Esophagus muscularis mucosa (tissue), 4 donors: ENCODE data around the gene MS4A15. TPM values are rescaled to one million over a fixed set of nuclear protein-coding genes. Genes with fewer than 3 reads are reported as not detected.

ENCODE experiments used
- DNase-seq: peaks from one replicate; pipeline ENCODE4 v3.0.0-alpha.2; 2017; ENCODE audit errors: extremely low spot score
- H3K27ac ChIP-seq, 4 donors: fragments of 200-600 bp; sonication (generic); replicated peaks in 1 of 4; 1 replicate in 3 of 4; 2 replicates in 1 of 4; pipeline ENCODE4 v1.5.1; 2016 to 2019; ENCODE audit warnings: mild to moderate bottlenecking in 1 of 4
- H3K27me3 ChIP-seq, 4 donors: fragments of 200-600 bp; sonication (generic); one replicate each; pipeline versions ENCODE4 v1.5.1 to v1.6.0; 2016 to 2019
- H3K36me3 ChIP-seq, 4 donors: fragments of 200-600 bp; sonication (generic); one replicate each; pipeline ENCODE4 v1.5.1; 2016 to 2019
- H3K4me1 ChIP-seq, 4 donors: fragments of 200-600 bp; sonication (generic); one replicate each; pipeline ENCODE4 v1.5.1; 2016 to 2019
- H3K4me3 ChIP-seq, 4 donors: fragments of 200-600 bp; sonication (generic); 1 replicate in 2 of 4; 2 replicates in 2 of 4; pipeline ENCODE4 v1.5.1; 2016 to 2019; ENCODE audit warnings: mild to moderate bottlenecking in 4 of 4, moderate library complexity in 1 of 4
- H3K9me3 ChIP-seq, 4 donors: fragments of 200-600 bp; sonication (generic); 1 replicate in 3 of 4; 2 replicates in 1 of 4; pipeline ENCODE4 v1.5.1; 2016 to 2019
- CTCF ChIP-seq, 3 experiments: fragments of 200-600 bp in 2 of 3; fragments of 450-650 bp in 1 of 3; sonication (generic) in 2 of 3; IDR thresholded peaks; one replicate each; pipeline ENCODE4 v1.5.1; 2017 to 2019; ENCODE audit warnings: antibody characterized with exemption in 3 of 3, mild to moderate bottlenecking in 2 of 3, moderate library complexity in 1 of 3
- EP300 ChIP-seq: sonication (generic); formaldehyde crosslinking; IDR thresholded peaks from one replicate; pipeline ENCODE4 v1.6.1; 2017; ENCODE audit warnings: antibody characterized with exemption
- POLR2A ChIP-seq: fragments of 450-650 bp; IDR thresholded peaks from one replicate; pipeline ENCODE4 v1.6.1; 2017; ENCODE audit warnings: antibody characterized with exemption, moderate library complexity, mild to moderate bottlenecking, low read depth
- POLR2AphosphoS5 ChIP-seq, 2 donors: sonication (generic); formaldehyde crosslinking; IDR thresholded peaks; one replicate each; pipeline ENCODE4 v1.6.1; 2017; ENCODE audit warnings: antibody characterized with exemption in 2 of 2
- WGBS: methylation state at CpG from one replicate; pipeline ENCODE4 v1.1.5; 2018; 5-methylcytosine and 5-hydroxymethylcytosine counted together
- intact Hi-C: fragments of 100-400 bp; cut with DNase I; formaldehyde crosslinking; loops from one replicate; pipeline ENCODE4 v1.15.1; 2023
- total RNA-seq, 4 donors: library from RNA; depleted of rRNA; stranded (reverse); fragments of >200 nt; gene quantifications; one replicate each; pipeline versions ENCODE4 v1.1.0 to v1.2.1, GENCODE V29; 2016

MS4A15 gene
- total RNA-seq, 4 donors from 2014 or later = 0.40 to 0.52 TPM; not detected in 2

- H3K27ac ChIP-seq = no peak overlapping the region
- TF ChIP-seq EP300 = no peak
- TF ChIP-seq POLR2A = no peak
- TF ChIP-seq CTCF (IDR thresholded peaks at IDR 0.05) = peak; percentile 86 to 95 (median 87)
- no peak for TF ChIP-seq POLR2AphosphoS5 (IDR thresholded peaks at IDR 0.05)
- H3K36me3 ChIP-seq = no peaks in the 10 kb centered on the region
- H3K4me3 ChIP-seq = no peak overlapping the region
- intact Hi-C loops = no loop called here
- peak; percentile 95 for DNase-seq
- H3K27me3 ChIP-seq = peaks cover 0 to 3% (median 0%) of the 10 kb centered on the region in 4 donors
- no peaks in the 10 kb centered on the region for H3K9me3 ChIP-seq
- WGBS = 11% methylated on average over 15 of the region's 15 CpGs
- H3K4me1 ChIP-seq = peaks cover 13 to 19% (median 15%) of the 10 kb centered on the region in 4 donors
These were observed 18.8 kb downstream of the MS4A15 start for GRCh38 chr11:60775420-60775961.

- 89% methylated on average over 1 of the region's 4 CpGs for WGBS
- Histone ChIP-seq H3K4me3 (no peak overlapping the region), H3K27me3 (peaks cover 0 to under 1% (median 0%) of the 10 kb centered on the region in 4 donors), H3K9me3 (no peaks in the 10 kb centered on the region), H3K4me1 (peaks cover 13 to 19% (median 15%) of the 10 kb centered on the region in 4 donors), H3K27ac (no peak overlapping the region), H3K36me3 (no peaks in the 10 kb centered on the region)
- intact Hi-C loops = no loop called here
- DNase-seq = no peak
- TF ChIP-seq CTCF (IDR thresholded peaks at IDR 0.05) (no peak), EP300 (no peak), POLR2A (no peak), POLR2AphosphoS5 (IDR thresholded peaks at IDR 0.05) (no peak)
These were observed 19.5 kb downstream of the MS4A15 start for GRCh38 chr11:60776167-60776566.

GRCh38 chr11:60777106-60777505 lies 20.4 kb downstream of the MS4A15 start:
- DNase-seq = no peak
- Histone ChIP-seq H3K9me3 (no peaks in the 10 kb centered on the region), H3K4me1 (peaks cover 13 to 19% (median 15%) of the 10 kb centered on the region in 4 donors), H3K27ac (no peak overlapping the region), H3K36me3 (no peaks in the 10 kb centered on the region), H3K27me3 (no peaks in the 10 kb centered on the region), H3K4me3 (no peak overlapping the region)
- WGBS = 58% methylated on average over 4 of the region's 4 CpGs
- TF ChIP-seq POLR2A (no peak), POLR2AphosphoS5 (IDR thresholded peaks at IDR 0.05) (no peak), CTCF (IDR thresholded peaks at IDR 0.05) (no peak), EP300 (no peak)
- intact Hi-C loops = no loop called here

- no peak for DNase-seq
- WGBS = 62% methylated on average over 2 of the region's 2 CpGs
- intact Hi-C loops = no loop called here
These were observed 20.9 kb downstream of the MS4A15 start for GRCh38 chr11:60777572-60777971.

More at GRCh38 chr11:60777572-60777971, 20.9 kb downstream of the MS4A15 start:
- TF ChIP-seq POLR2AphosphoS5 (IDR thresholded peaks at IDR 0.05) (no peak), CTCF (IDR thresholded peaks at IDR 0.05) (no peak), POLR2A (no peak), EP300 (no peak)
- Histone ChIP-seq H3K27ac (no peak overlapping the region), H3K9me3 (no peaks in the 10 kb centered on the region), H3K36me3 (no peaks in the 10 kb centered on the region), H3K27me3 (no peaks in the 10 kb centered on the region), H3K4me3 (no peak overlapping the region), H3K4me1 (peaks cover 13 to 19% (median 15%) of the 10 kb centered on the region in 4 donors)
